Effector memory CD8-positive, alpha-beta T cell (primary cell): ENCODE results near the gene FPGS.

Experiments used
- ATAC-seq: fragments of 150-1000 bp; cut with Tn5 transposase; replicated peaks from 2 replicates; pipeline ENCODE4 v1.10.0; 2021; ENCODE audit warnings: mild to moderate bottlenecking, moderate library complexity
- DNase-seq, 3 experiments: peaks; one replicate each; pipeline ENCODE4 v3.0.0; 2021
- H3K27ac Mint-ChIP-seq, 2 donors: one replicate each; pipeline ENCODE4 v1.8.0; 2022; ENCODE audit warnings: mild to moderate bottlenecking in 2 of 2, mixed read lengths in 2 of 2, moderate library complexity in 2 of 2
- H3K27me3 Mint-ChIP-seq, 2 donors: one replicate each; pipeline ENCODE4 v1.8.0; 2022; ENCODE audit warnings: mixed read lengths in 2 of 2
- H3K36me3 Mint-ChIP-seq: one replicate; pipeline ENCODE4 v1.8.0; 2022; ENCODE audit warnings: mild to moderate bottlenecking, moderate library complexity, mixed read lengths; ENCODE audit not compliant: insufficient read depth
- H3K4me1 Mint-ChIP-seq, 2 donors: one replicate each; pipeline ENCODE4 v1.8.0; 2022; ENCODE audit warnings: low read depth in 2 of 2, mixed read lengths in 2 of 2
- H3K4me3 Mint-ChIP-seq, 2 donors: one replicate each; pipeline ENCODE4 v1.8.0; 2022; ENCODE audit warnings: mild to moderate bottlenecking in 2 of 2, mixed read lengths in 2 of 2, moderate library complexity in 2 of 2
- H3K9me3 Mint-ChIP-seq, 2 donors: one replicate each; pipeline ENCODE4 v1.8.0; 2022; ENCODE audit warnings: mixed read lengths in 2 of 2

FPGS gene

DNA sequence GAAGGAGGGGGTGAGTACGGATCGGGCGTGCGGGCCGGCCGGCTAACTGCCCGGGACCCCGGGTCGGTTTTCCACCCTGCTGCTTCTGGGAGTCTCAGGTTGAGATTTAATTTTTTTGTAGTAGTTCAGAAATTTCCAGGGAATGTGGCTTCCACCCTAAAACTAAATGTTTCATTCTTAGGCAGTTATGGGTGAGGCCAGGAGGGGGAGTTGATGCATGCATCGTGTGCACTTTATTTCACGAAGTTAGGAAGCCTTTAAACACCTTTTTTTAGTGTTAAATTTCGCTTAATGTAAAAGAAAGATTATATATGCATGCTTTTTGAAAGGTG, 15.9 kb upstream of the FPGS start:
- H3K4me3 Mint-ChIP-seq = peak overlapping the region; percentile 88 to 91
- H3K4me1 Mint-ChIP-seq = peaks cover 46% of the 10 kb centered on the region in 2 donors
- peak overlapping the region; percentile 77 to 93 for H3K27ac Mint-ChIP-seq
- no peaks in the 10 kb centered on the region for H3K9me3 Mint-ChIP-seq
- ATAC-seq (no peak), DNase-seq (no peak)
- peaks cover 75% of the 10 kb centered on the region for H3K36me3 Mint-ChIP-seq
- H3K27me3 Mint-ChIP-seq = no peaks in the 10 kb centered on the region

DNA sequence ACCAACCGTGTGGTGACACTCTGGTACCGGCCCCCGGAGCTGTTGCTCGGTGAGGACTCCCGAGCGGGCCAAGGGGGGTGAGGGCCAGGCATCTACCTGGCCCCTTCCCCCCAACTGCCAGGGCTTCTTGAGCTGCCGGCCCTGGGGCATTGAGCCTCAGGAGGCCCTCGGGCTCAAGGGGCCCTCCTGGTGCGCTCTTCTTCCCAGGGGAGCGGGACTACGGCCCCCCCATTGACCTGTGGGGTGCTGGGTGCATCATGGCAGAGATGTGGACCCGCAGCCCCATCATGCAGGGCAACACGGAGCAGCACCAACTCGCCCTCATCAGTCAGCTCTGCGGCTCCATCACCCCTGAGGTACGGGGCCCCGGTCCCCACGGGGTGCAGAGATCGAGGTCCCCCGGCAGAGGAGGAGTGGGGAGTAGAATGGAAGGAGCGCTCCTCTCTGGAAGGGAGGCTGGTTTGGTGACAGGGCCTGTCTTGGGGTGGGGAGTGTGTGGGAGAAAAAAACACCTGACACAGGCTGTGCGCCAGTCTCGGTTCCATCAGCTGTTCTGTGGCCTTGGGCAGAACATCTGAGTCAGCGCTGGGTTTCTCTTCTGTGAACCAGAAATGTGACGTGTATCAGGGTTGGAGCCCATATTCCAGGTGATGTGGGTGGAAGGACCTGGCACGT, 14.2 kb upstream of the FPGS start:
- Mint-ChIP-seq H3K27me3 (no peaks in the 10 kb centered on the region), H3K9me3 (no peaks in the 10 kb centered on the region), H3K36me3 (peaks cover 84% of the 10 kb centered on the region), H3K4me3 (no peak overlapping the region), H3K27ac (peak overlapping the region in 1 of 2 donors; percentile 93), H3K4me1 (peaks cover 31 to 33% of the 10 kb centered on the region in 2 donors)
- no peak for ATAC-seq
- DNase-seq = no peak

DNA sequence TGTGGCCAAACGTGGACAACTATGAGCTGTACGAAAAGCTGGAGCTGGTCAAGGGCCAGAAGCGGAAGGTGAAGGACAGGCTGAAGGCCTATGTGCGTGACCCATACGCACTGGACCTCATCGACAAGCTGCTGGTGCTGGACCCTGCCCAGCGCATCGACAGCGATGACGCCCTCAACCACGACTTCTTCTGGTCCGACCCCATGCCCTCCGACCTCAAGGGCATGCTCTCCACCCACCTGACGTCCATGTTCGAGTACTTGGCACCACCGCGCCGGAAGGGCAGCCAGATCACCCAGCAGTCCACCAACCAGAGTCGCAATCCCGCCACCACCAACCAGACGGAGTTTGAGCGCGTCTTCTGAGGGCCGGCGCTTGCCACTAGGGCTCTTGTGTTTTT, 13.5 kb upstream of the FPGS start:
- no peak for ATAC-seq
- no peak for DNase-seq
- H3K4me1 Mint-ChIP-seq = peaks cover 24 to 26% of the 10 kb centered on the region in 2 donors
- peaks cover 88% of the 10 kb centered on the region for H3K36me3 Mint-ChIP-seq
- peak overlapping the region in 1 of 2 donors; percentile 93 for H3K27ac Mint-ChIP-seq
- H3K27me3 Mint-ChIP-seq = no peaks in the 10 kb centered on the region
- H3K9me3 Mint-ChIP-seq = no peaks in the 10 kb centered on the region
- H3K4me3 Mint-ChIP-seq = no peak overlapping the region

DNA sequence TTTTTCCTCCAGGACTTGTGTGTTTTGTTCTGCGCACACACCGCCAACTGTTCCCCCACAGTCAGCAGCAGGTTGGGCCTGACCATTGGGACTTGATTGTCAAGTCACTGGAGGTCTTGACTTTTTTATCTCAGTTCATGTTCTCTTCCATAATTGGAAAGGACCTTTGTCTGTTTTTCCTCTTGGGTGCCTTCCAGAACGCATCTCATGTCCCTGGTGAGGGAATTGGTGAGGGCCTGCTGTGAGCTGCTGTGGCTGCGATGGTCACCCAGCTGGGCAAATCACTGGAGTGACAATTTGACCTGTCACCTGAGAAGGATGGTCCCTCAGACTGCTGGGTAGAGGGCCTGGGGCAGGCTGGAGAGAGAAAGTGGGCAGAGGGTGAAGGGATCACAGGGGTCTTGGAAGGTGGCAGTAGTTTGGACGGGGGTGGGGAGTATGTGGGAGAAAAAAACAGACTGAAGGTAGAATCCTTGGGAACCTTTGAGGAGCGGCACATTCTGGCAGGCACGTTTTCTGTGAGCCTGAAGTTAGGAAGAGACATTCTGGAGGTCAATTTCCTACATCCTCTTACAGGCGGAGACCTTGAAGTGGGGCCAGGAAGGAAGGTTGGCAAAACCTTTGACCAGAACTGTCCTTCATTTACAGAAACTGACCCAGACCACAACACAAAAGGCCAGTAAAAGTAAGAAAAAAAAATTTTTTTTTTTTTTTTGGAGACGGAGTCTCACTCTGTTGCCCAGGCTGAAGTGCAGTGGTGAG, 12.4 kb upstream of the FPGS start:
- H3K9me3 Mint-ChIP-seq = no peaks in the 10 kb centered on the region
- ATAC-seq (no peak), DNase-seq (no peak)
- H3K27ac Mint-ChIP-seq = peak overlapping the region in 1 of 2 donors; percentile 54
- H3K4me1 Mint-ChIP-seq = peaks cover 20 to 21% of the 10 kb centered on the region in 2 donors
- H3K27me3 Mint-ChIP-seq = no peaks in the 10 kb centered on the region
- peaks cover 82% of the 10 kb centered on the region for H3K36me3 Mint-ChIP-seq
- no peak overlapping the region for H3K4me3 Mint-ChIP-seq

DNA sequence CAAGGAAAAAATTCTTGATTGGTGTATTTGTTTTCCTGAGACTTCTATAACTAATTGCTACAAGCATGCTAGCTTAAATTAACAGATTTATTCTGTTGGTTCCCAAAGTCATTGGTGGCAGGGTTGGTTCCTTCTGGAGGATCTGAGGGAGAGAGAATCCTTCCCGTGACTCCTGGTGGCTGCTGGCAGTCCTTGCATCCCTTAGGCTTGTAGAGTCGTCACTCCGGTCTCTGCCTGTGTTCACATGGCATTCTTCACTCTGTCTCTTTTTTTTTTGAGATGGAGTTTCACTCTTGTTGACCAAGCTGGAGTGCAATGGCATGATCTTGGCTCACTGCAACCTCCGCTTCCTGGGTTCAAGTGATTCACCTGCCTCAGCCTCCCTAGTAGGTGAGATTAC, 11.6 kb upstream of the FPGS start:
- DNase-seq (no peak), ATAC-seq (no peak)
- Mint-ChIP-seq H3K36me3 (peaks cover 79% of the 10 kb centered on the region), H3K27me3 (no peaks in the 10 kb centered on the region), H3K9me3 (no peaks in the 10 kb centered on the region), H3K27ac (no peak overlapping the region), H3K4me3 (no peak overlapping the region), H3K4me1 (peaks cover 22 to 24% of the 10 kb centered on the region in 2 donors)

DNA sequence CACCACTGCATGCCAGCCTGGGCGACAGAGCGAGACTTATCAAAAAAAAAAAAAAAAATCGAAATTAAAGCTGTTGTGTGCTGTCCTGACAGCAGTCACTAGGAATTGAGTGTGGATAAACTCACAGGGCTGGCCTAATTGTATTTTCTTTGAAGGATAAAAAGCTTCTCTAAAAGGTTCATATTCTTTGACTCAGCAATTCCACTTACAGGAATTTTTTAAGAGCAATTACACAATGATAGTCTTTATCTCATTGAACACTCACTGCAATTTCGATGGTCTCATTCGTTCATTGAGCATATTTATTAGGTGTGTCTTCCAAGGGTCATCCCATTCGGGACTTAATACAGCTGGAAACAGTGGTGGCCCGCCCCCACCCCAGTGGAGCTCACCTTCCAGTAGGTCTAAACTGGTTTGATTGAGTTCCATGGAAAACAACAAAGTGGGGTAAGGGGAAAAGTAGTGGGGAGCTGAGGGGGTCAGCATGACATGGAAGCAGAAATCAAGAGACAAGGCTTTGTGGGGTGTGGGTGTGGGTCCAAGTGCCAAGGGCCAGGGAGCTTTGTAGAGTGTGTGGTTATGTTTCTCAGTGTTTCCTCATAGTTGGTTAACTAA, 10.2 kb upstream of the FPGS start:
- Mint-ChIP-seq H3K9me3 (no peaks in the 10 kb centered on the region), H3K36me3 (peaks cover 64% of the 10 kb centered on the region), H3K27me3 (no peaks in the 10 kb centered on the region), H3K4me1 (peaks cover 24 to 29% of the 10 kb centered on the region in 2 donors), H3K27ac (peak overlapping the region in 1 of 2 donors; percentile 81), H3K4me3 (no peak overlapping the region)
- ATAC-seq (no peak), DNase-seq (no peak)

DNA sequence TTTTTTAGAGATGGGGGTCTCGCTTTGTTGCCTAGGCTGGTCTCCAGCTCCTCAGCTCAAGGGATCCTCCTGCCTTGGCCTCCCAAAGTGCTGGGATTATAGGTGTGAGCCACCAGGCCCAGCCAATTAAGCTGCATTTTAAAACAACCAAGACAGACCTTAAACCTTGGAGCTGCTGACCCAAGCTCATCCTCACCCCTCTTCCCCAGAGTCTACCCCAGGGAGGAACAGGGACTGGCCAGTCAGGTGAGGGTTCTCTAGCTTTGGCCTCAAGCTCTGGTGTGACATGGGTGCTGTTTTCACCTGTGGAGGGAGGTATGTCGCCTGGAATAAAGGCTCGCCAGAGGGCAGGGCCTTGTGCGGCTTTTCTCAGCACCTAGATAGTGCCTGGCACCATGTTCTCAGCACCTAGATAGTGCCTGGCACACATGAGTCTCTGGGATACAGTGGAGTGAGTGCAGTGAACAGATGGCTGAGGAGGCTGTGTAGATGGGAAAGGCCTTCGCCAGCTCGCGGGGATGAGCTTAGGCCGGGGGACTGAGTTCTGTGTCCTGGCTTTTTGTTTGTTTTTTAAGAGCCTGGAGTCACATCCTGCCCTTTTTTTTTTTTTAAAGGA, 9.5 kb upstream of the FPGS start:
- Mint-ChIP-seq H3K4me1 (peaks cover 19 to 27% of the 10 kb centered on the region in 2 donors), H3K4me3 (no peak overlapping the region), H3K9me3 (no peaks in the 10 kb centered on the region), H3K36me3 (peaks cover 58% of the 10 kb centered on the region), H3K27ac (peak overlapping the region in 1 of 2 donors; percentile 81), H3K27me3 (no peaks in the 10 kb centered on the region)
- DNase-seq (no peak), ATAC-seq (no peak)

DNA sequence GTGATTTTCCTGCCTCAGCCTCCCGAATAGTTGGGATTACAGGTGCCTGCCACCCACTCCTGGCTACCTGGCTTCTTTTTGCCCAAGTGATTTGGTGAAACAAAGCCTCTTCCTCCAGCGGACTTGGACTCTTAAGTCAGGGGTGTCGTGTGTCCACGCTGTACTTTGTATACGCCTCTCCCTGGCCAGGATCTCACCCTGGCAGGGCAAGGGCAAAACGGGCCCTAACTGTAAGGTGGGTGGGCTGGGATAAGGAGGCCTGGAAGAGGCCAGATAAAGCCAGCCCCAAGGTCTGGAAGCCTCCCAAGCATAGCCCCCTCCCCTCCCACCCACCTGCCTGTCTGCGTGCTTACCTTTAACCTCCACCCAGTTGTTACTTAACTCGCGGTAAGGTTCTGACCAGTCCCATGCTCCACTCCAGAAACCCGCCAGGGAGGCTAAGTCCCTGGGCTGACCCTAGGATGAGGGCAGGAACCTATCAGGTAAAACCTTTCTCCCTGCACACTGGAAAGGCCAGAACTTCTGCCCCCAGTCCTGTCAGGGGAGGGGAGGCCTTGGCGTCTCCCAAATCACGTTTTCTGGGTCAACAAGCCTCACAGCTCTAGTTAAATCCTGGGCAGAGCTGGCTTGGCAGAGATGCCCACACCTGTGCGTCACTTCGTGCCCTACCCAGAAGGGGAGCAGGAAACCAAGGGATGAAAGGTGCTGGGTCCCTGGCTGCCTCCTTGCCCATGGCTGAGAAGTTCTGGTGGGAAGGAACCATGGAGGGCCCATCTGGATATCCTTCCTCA, 8.5 kb upstream of the FPGS start:
- H3K4me3 Mint-ChIP-seq = no peak overlapping the region
- H3K9me3 Mint-ChIP-seq = no peaks in the 10 kb centered on the region
- DNase-seq (no peak), ATAC-seq (no peak)
- no peak overlapping the region for H3K27ac Mint-ChIP-seq
- peaks cover 19 to 25% of the 10 kb centered on the region in 2 donors for H3K4me1 Mint-ChIP-seq
- H3K27me3 Mint-ChIP-seq = no peaks in the 10 kb centered on the region
- H3K36me3 Mint-ChIP-seq = peaks cover 48% of the 10 kb centered on the region

DNA sequence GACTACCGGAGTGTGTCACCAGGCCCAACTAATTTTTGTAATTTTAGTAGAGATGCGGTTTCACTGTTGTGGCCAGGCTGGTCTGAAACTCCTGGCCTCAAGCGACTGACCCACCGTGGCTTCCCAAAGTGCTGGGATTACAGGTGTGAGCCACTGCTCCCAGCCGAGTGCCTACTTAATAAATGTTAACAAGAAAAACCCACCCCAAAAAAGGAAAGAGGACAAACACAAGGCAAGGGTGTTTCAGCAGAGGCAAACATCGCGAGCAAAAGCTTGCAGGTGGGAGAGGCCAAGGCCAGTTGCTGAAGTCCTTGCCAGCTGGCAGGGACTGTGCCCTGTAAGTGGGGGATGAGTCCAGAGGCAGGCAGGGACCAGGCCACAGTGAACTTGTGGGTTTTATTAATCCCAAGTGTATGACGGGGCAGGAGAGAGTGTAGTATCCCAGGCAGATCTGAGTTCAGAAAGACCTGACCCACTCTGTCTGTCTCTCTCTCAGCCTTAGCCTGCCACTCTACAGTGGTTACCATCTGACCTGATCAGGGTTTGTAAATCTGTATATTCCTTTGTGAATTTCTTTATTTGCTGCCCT, 6.4 kb upstream of the FPGS start:
- Mint-ChIP-seq H3K9me3 (no peaks in the 10 kb centered on the region), H3K27ac (peak overlapping the region; percentile 83 to 90), H3K4me3 (peak overlapping the region; percentile 82), H3K27me3 (no peaks in the 10 kb centered on the region), H3K36me3 (peaks cover 26% of the 10 kb centered on the region), H3K4me1 (peaks cover 15 to 21% of the 10 kb centered on the region in 2 donors)
- ATAC-seq (peak; percentile 51), DNase-seq (no peak)

DNA sequence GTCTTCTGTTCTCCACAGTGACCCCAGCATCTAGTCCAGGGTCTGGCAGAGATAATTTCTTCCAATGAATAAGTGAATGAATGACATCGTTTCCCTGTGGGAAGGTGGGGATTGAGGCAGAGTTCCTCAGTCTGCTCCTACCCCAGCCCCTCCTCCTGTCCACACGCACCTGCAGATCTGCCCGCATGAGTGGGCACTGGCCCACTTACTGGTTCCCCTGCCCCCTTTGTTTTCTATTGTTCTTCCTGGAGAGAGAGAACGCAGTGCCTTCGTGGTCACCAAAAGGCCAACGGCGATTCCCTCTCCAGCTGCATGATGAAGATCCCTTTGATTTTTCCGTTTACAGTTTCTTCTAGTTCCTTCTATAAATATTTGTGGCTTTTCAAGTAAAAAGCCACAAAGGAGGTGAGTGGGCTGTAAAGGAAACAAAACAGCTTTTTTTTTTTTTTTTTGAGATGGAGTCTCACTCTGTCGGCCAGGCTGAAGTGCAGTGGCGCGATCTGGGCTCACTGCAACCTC, 5.8 kb upstream of the FPGS start:
- H3K36me3 Mint-ChIP-seq = peaks cover 20% of the 10 kb centered on the region
- H3K9me3 Mint-ChIP-seq = no peaks in the 10 kb centered on the region
- H3K4me1 Mint-ChIP-seq = peaks cover 15 to 21% of the 10 kb centered on the region in 2 donors
- DNase-seq (no peak), ATAC-seq (peak; percentile 69)
- no peaks in the 10 kb centered on the region for H3K27me3 Mint-ChIP-seq
- peak overlapping the region; percentile 83 to 90 for H3K27ac Mint-ChIP-seq
- H3K4me3 Mint-ChIP-seq = peak overlapping the region; percentile 82

DNA sequence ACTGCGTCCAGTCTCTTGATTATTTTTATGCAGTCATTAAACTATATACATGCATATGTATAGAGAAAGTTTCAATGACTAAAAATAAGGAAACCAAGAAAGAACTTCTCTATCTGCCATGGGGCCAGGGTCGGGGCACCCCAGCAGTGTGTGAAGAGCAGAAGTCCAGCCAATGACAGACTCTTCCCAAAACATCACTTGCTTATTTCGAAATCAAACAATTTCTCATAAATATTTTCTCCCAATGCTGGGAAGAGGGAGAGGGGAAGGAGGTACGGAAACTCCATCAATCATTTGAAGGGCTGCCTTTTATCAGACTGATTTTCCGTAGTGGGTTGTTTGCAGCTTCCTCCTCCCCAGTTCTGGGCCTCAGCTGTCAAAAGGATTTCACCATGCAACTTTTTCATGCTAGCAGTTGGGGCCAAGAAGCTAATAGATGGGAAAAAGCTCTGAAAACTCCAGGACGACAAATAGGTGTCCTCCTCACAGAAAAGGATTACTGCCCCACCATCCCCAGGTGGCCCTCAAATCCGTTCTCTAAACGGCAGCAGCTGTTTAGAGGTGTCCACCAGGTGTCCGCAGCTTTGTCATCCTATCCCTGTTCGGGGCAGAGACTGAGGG, 617 bp upstream of the FPGS start:
- Mint-ChIP-seq H3K36me3 (peaks cover 26% of the 10 kb centered on the region), H3K27ac (peak overlapping the region; percentile 97), H3K9me3 (no peaks in the 10 kb centered on the region), H3K27me3 (no peaks in the 10 kb centered on the region), H3K4me3 (peak overlapping the region; percentile 95 to 96), H3K4me1 (peaks cover 10 to 27% of the 10 kb centered on the region in 2 donors)
- no peak for DNase-seq
- ATAC-seq = no peak
